ENCODE data around the gene POU3F4.

Gene POU3F4

DNA sequence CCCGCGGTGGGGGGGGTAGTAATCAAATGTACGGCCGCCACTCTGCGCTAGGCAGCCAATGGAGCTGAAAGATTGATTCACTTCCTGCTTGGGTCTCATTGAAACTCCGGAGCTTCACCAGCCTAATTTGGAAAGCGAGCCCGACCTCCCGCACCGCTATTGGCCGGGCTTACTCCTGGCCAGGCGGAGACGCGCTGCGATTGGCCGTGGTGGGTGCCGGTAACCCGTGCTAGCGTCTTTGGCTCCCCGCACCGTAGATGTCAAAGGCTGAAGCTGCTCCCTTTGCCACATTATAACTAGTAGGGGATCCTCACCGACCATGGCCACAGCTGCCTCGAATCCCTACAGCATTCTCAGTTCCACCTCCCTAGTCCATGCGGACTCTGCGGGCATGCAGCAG is at the start of gene POU3F4:
Gene POU3F4, plus strand, starts transcription at position 285 of the 400 bp plus-strand sequence. Its CDS starts 35 bp downstream, at position 320.
- peak; percentile 77 for DNase-seq (ENCODE audit: low spot score)

DNA sequence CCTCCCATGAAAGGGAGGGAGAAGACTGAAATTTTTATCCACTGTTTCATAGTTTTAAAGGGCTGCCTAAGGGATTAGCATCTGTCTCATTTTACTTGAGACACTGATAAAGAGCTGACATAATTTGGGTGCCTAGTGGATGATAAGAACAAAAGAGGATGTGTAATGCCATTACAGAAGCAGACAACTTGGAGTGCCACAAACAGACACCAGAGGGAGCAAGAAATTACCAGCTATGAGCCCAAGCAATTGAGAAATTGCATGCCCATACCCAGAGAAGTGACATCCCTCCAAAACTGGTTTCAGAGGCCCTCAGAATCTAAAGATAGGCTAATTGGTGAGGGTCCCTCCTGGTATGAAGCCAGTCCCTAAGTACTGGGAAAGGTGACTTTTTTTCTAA is 38.5 kb upstream of the POU3F4 start:
- no peak for DNase-seq (ENCODE audit: low spot score)

DNA sequence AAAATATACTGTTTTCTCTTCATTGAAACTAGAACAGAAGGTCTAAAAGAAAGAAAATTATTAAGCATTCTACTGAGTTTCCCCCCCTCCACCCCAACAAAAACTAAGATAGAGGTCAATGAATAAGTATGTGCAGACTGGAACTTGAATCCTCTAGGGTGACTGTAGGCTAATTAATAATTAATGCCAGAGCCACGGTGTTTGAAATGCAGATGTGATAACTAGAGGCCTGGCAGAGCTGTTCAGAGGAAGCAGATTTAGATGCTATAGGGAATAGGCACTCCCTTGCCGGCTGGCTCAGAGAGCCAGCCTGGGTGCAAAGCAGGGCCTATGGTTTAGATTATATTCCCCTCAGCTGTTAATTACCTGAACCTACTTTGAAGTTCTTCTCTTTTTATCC is 12.2 kb upstream of the POU3F4 start:
- DNase-seq (ENCODE audit: low spot score) = no peak

DNA sequence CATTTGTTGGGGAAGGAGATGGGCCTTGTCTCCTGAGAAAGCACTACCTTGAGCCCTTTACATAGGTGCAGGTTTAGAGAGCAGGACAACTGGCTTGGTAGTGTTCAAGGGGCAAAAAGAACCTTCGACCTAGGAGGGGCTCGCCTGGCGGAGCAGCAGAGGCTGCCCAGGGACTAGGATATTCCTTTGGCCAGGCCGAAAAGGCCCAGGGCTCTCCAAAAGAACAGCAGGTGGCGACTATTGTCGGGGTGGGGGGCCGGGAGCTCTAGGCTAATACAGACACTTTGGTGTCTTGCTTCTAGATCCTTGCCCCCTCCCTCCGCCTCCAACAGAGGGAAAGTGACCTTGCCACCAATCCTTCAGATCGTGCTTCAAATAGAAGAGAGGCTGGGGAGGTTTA is 7.1 kb upstream of the POU3F4 start:
- DNase-seq (ENCODE audit: low spot score) = no peak

DNA sequence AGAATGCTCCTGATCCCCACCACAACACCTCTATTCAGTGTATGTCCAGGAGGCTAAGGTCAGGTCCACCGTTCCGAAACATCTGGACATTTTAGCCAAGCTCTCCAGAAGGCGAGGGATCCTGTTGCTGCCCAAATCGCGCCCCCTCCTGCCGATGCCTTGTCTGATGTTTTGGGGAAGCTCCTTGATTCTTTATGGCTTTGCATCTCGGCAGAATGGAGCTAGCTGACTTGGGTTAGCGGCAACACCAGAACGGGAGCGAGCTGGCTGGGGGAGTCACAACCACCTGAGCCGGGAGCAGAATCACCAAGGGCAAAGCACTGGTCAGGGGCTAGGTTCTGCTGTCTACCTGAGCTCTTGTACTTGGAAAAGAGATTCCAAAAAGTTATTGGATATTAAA is 6.6 kb upstream of the POU3F4 start:
- no peak for DNase-seq (ENCODE audit: low spot score)

DNA sequence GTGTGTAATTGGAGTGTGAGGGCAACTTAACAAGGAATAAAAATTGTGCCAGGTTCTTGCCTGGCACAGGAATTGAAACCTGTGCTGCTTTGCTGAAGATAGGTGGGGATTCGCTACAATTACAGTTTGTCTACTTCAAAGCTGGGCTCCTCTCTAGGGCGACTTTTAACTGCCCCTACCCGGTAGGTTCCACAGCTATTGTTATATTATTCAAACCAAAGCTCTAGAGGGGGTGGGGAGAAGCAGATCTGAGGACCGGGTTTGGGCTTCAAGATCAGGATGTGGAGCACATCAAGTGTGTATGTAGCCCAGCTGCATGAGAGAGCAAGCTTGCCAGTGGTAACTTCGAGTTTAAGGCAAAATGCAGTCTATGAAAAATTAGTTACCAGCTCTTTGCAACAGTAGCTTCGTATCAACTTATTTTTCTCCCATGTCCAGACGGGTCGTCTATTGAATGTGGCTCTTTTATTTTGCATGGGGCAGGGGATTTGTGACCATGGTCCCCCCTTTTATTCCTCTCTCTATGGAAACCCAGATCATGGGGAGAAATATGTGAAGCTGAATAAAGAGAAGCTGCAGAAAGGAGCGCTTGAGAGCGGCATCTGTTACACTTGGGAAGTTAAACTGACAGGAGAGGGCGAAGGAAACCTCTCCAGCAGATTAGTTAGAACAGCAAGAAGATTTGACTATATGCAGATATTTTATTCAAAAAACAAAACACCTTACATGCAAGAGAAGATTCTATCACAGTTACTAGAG is 3.2 kb upstream of the POU3F4 start:
- no peak for DNase-seq (ENCODE audit: low spot score)

DNA sequence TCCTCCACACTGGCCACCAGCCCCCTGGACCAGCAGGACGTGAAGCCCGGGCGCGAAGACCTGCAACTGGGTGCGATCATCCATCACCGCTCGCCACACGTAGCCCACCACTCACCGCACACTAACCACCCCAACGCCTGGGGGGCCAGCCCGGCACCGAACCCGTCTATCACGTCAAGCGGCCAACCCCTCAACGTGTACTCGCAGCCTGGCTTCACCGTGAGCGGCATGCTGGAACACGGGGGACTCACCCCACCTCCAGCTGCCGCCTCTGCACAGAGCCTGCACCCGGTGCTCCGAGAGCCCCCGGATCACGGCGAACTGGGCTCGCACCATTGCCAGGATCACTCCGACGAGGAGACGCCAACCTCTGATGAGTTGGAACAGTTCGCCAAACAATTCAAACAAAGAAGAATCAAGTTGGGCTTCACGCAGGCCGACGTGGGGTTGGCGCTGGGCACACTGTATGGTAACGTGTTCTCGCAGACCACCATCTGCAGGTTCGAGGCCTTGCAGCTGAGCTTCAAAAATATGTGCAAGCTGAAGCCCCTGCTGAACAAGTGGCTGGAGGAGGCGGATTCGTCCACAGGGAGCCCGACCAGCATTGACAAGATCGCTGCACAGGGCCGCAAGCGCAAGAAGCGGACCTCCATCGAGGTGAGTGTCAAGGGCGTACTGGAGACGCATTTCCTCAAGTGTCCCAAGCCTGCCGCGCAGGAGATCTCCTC is 600 bp downstream of the POU3F4 start:
- no peak for DNase-seq (ENCODE audit: low spot score)

DNA sequence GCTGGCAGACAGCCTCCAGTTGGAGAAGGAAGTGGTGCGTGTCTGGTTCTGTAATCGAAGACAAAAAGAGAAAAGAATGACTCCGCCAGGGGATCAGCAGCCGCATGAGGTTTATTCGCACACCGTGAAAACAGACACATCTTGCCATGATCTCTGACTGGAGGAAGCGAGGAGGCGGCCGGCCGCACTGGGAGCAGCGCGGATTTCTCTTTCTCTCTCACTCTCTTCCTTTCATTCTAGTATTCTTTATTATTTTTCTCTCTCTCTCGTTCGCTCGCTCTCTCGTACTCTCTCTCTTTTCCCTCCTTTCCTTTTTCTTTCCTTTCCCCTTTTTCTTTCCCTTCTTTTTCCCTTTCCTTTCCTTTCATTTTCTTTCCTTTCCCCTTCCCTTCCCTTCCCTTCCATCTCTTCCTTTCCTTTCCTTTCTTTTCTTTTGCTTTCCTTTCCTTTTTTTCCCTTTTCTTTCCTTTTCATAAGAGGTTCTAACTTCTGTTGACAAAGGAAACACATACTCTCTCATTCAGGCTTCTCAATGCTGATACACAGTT is 1.2 kb downstream of the POU3F4 start:
- no peak for DNase-seq (ENCODE audit: low spot score)

DNA sequence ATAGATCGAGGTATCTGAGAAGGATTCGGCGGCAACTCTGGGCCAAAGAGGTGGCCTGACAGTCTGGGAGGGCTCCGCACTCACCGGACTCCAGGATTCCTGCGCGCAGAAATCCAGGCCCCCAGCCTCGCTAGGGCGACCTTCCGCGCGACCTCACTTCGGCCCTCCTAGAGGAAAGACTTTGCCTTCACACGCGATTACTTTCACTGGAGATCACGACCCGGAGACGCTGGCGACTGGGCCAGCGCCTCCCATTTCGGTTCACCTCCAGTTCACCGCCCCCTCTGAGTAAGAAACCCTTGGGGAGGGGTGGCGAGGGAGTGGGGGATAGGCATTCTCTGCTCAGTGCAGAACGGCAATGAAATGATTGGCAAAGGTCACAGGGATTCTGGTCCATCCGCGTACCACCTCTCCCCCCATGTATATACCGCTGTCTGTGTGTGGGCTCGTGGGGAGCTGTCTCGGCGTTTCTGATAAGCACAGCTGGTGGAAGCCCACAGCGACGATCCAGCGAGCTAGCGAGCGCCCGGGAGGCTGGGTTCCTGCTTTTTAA is 2.5 kb downstream of the POU3F4 start:
- DNase-seq (ENCODE audit: low spot score) = no peak

DNA sequence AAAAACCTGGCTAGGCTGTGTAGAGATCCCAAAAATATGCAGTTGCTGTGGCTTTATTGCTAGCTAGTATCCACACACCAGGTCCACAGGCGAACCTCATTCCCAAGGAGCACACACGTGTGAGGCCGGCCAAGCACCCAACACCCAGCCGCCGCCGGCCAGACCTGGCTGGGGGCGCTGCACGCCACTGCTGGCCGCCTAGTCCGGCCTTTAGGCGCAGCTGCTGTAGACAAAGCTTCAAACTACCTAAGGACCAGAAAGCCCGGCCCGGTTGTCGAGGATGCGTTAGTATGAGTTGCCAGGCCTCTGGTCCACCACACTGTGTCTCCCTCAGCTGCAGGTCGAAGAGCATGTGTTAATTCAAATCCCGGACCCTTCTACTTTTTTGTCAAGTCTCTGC is 3.1 kb downstream of the POU3F4 start:
- DNase-seq (ENCODE audit: low spot score) = no peak

DNA sequence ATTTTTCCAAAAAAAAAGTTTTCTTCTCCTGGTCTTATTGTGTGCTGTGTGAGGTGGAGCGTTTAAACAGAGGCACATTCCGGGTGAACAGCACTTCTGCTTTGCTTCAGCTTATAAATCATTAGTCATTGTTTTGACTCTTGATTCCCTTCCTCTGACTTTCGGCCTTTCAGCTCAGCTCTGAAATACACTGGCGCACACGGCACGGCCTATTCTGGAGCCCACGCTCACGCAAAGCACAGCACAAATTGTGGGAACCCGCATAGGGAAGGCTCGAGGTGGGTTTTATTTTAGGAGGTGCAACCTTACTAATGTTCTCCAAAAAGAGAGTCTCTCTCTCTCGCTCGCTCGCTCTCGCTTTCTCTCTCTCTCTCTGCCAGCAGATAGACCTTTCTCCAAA is 4.0 kb downstream of the POU3F4 start:
- DNase-seq (ENCODE audit: low spot score) = no peak

DNA sequence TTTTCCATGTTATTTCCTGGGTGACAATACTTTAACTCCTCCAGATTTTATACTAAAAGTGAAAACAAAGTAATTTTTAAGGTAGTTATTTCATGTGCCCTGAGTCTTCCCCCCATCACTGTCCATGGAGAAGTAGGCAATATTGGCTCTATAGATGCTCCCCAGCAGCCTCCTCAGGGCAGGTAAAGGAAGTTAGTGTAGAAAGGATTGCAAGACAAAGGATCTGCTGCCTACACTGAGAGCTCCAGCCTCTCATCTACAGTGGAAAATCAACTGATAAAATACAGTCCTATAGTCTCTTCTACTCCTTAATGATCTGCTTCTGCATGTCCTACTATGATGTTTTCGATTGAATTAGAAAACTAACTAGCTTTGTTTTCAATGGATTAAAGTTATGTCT is 8.5 kb downstream of the POU3F4 start:
- no peak for DNase-seq (ENCODE audit: low spot score)

DNA sequence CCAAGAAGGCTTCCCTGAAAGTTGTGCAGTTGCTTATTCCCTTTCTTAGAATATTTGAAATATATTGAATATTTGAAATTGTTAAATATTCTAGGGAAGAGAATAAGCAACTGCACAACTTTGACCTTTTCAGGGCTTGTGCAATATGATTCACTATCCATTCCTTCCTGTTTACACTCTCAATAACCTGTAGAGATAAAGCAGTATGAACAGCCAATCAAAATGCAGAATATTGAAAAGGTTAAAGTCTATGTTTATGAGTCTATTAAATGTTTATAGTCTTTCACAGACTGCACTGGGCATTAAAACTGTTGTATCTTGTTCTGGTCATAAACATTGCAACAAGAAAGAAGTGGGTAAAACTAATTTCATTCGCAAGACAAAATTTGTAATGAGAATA is 13.8 kb downstream of the POU3F4 start:
- no peak for DNase-seq (ENCODE audit: low spot score)

DNA sequence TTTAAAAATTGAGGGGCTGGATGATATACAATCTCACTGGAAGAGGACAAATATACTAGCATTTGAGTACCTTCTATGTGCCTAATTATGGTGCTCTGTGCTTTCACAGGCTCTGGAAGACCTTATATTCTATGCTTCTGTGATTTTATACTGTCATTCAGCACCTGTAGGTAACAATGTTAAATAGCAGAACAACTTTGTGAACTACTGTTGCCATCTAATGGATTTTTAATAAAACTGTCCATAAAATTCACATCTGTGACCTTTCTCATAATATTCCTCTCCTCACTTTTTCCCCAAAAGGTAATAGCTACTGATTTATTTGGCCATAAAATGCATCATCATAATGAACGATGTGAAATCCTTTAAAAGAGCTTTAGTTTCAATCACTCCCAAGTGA is 21.9 kb downstream of the POU3F4 start:
- DNase-seq (ENCODE audit: low spot score) = no peak

DNA sequence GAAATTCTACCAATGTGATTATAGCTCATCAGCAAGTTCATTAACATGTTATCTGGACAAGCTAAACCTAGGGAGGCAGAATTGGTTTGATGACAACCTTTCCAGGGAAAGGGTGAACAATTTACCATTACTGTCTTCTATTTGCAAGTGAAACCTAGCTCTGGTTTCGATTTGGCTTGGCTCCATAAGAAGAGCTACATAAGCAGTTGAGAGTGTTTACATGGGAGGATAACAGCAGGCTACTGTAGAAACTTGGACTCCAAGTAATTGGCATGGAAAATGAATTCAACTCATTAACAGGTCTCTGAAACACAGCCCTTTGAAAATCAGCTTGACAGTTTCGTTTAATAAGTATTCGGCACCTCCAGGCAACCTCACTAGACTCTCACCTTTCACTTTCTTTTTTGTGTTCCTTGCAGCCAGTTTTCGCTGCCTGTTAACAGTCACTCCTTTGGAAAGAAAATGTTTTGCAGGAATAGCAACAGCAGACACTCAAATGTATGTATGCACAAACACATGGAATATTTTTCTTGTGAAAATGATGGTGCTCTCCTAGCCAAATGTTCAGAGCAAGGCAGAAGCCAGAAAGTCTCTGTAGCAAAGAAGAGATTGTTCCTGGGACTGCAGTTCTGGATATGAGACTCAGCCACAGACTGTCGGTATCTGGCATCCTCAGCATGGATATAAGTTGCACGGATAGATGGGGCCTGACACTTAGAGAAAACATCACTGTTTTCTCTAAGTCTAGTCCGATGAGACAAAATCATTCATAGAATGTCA is 27.5 kb downstream of the POU3F4 start:
- DNase-seq (ENCODE audit: low spot score) = no peak

All from putamen (tissue), 1 donor.